ENCODE results near the gene IL21R.

Gene IL21R

GRCh38 chr16:27458987-27459688 is 57.2 kb downstream of the IL21R start:
- TF ChIP-seq CTCF (IDR thresholded peaks at IDR 0.05; ENCODE audit: low read depth, low read length): no peak
- no peak overlapping the region for H3K4me3 ChIP-seq (replicated peaks in 1 of 2; ENCODE audit: low read depth in 2 of 2, low read length in 2 of 2)
- no peak for DNase-seq (ENCODE audit: low read depth in 2 of 2)

GRCh38 chr16:27460213-27460612 is 58.2 kb downstream of the IL21R start:
- TF ChIP-seq CTCF (IDR thresholded peaks at IDR 0.05; ENCODE audit: low read depth, low read length): no peak
- H3K4me3 ChIP-seq (replicated peaks in 1 of 2; ENCODE audit: low read depth in 2 of 2, low read length in 2 of 2): no peak overlapping the region
- DNase-seq (ENCODE audit: low read depth in 2 of 2): no peak

- DNase-seq (ENCODE audit: low read depth in 2 of 2): peak in 1 of 2 donors; percentile 38
- no peak for TF ChIP-seq CTCF (IDR thresholded peaks at IDR 0.05; ENCODE audit: low read depth, low read length)
- H3K4me3 ChIP-seq (replicated peaks in 1 of 2; ENCODE audit: low read depth in 2 of 2, low read length in 2 of 2): no peak overlapping the region
Observed at GRCh38 chr16:27460663-27461482, 58.9 kb downstream of the IL21R start.

DNA sequence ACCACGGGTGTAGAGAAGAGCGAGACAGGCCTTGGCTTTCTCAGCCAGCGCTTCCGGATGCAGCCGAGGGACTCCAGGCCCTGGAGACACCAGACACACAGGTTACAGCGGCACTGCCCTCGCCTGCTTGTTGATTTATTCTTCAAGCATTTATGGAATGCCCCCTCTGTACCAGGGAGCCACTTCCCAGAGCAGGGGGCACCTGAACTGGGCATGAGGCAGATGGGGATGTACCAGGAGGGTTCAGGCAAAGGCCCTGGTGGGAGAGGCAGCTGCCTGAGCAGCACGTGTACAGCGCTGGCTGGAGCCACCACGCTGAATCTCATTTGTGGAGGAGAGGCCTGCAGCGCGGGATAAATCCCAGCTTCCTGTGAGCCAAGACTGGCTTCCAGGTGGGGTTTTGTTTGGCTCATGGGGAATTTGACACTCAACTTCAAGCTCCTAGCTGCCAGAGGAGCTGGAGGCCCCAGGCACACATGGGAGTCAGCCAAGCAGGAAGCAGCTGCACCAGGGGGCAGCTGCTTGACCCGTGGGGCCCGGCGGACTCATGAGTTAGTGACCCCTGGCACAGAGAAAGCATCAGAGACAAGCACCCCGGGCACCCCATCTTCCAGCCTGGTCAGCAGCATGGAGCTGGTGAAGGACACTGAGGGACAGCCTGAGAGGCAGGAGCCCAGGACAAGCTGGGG is 59.7 kb downstream of the IL21R start:
- peak; percentile 13 to 29 for DNase-seq (ENCODE audit: low read depth in 2 of 2)
- TF ChIP-seq CTCF (IDR thresholded peaks at IDR 0.05; ENCODE audit: low read depth, low read length): no peak

DNA sequence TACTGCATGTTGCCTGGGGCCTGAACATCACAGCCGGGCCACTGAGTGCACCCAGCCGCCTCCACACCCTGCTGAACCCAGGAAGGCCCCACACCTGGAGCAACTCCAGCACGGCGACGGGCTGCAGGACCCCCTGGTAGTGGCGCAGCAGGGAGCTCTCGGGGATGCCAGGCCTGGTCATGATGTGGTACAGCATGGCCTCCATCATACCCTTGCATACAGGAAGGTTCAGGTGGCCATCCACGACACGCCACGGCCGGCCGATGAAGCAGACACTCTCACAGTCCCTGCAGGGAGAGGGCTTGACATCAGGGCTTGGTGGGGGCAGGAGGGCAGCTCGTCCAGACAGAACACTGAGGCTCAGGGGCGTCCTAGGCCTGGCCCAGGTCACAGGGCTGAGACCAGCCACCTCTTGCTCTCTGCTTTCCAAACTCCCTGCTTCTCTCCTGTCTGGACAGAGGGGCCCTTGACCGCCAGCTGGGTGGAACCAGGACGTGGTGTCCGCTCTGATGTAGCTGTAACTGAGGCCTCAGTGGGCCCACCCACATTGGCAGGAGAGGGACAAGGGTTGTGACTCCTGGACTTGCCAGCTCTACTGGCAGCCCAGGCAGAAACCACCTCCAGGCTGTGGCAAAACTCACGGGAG is 60.3 kb downstream of the IL21R start:
- H3K4me3 ChIP-seq (replicated peaks in 1 of 2; ENCODE audit: low read depth in 2 of 2, low read length in 2 of 2): no peak overlapping the region
- TF ChIP-seq CTCF (IDR thresholded peaks at IDR 0.05; ENCODE audit: low read depth, low read length): no peak
- no peak for DNase-seq (ENCODE audit: low read depth in 2 of 2)

More for the DNA sequence above, 59.7 kb downstream of the IL21R start:
- no peak overlapping the region for H3K4me3 ChIP-seq (replicated peaks in 1 of 2; ENCODE audit: low read depth in 2 of 2, low read length in 2 of 2)

- DNase-seq (ENCODE audit: low read depth in 2 of 2): no peak
- no peak overlapping the region for H3K4me3 ChIP-seq (replicated peaks in 1 of 2; ENCODE audit: low read depth in 2 of 2, low read length in 2 of 2)
Observed at GRCh38 chr16:27462846-27463682, 61.1 kb downstream of the IL21R start.

More at GRCh38 chr16:27462846-27463682, 61.1 kb downstream of the IL21R start:
- TF ChIP-seq CTCF (IDR thresholded peaks at IDR 0.05; ENCODE audit: low read depth, low read length): no peak

Measured in cardiac fibroblast (primary cell).